Inflammatory macrophage treated with lipopolysaccharide for 4 hours (primary cell): ENCODE results near the gene GAS2.
"Not testable (repeated sequence)": the region's sequence is repeated elsewhere in the genome, so short reads cannot be mapped to it uniquely, and the experiment has no call there.

ENCODE experiments used
- DNase-seq: peaks from one replicate; pipeline ENCODE4 v3.0.0-alpha.2; 2020

GAS2 gene

GRCh38 chr11:22666325-22666687, at the start of gene GAS2:
TSS of gene GAS2 (plus strand) at chr11:22666611. CDS start at chr11:22674870, 8,259 bp downstream.
- no peak for DNase-seq

- no peak for DNase-seq
Observed at GRCh38 chr11:22617868-22618267, 48.5 kb upstream of the GAS2 start.

- DNase-seq: peak; percentile 43
Observed at GRCh38 chr11:22624742-22625447, 41.5 kb upstream of the GAS2 start.

GRCh38 chr11:22625448-22626287, 40.7 kb upstream of the GAS2 start, which contains the start of gene FANCF:
TSS of gene FANCF (minus strand) at chr11:22625823. CDS start at chr11:22625810, 13 bp downstream.
- peak; percentile 99 for DNase-seq

GRCh38 chr11:22626573-22627239, 39.7 kb upstream of the GAS2 start:
- DNase-seq: no peak

- no peak for DNase-seq
Observed at GRCh38 chr11:22627421-22627820, 39.0 kb upstream of the GAS2 start.

- DNase-seq: no peak
Observed at GRCh38 chr11:22633354-22633902, 33.0 kb upstream of the GAS2 start.

GRCh38 chr11:22634897-22635629, 31.3 kb upstream of the GAS2 start:
- DNase-seq: no peak

GRCh38 chr11:22635689-22636088, 30.7 kb upstream of the GAS2 start:
- no peak for DNase-seq

- DNase-seq: no peak
Observed at GRCh38 chr11:22640862-22641261, 25.5 kb upstream of the GAS2 start.

GRCh38 chr11:22641559-22641958, 24.9 kb upstream of the GAS2 start:
- DNase-seq: no peak

GRCh38 chr11:22652346-22652745, 14.1 kb upstream of the GAS2 start:
- not testable (repeated sequence) for DNase-seq

- no peak for DNase-seq
Observed at GRCh38 chr11:22656130-22656529, 10.3 kb upstream of the GAS2 start.

- no peak for DNase-seq
Observed at GRCh38 chr11:22657101-22657694, 9.2 kb upstream of the GAS2 start.

GRCh38 chr11:22659783-22660182, 6.6 kb upstream of the GAS2 start:
- no peak for DNase-seq

- no peak for DNase-seq
Observed at GRCh38 chr11:22666688-22667439, 453 bp downstream of the GAS2 start.

- no peak for DNase-seq
Observed at GRCh38 chr11:22668005-22668796, 1.8 kb downstream of the GAS2 start.

GRCh38 chr11:22669368-22669767, 3.0 kb downstream of the GAS2 start:
- no peak for DNase-seq

- DNase-seq: no peak
Observed at GRCh38 chr11:22670830-22671229, 4.4 kb downstream of the GAS2 start.

GRCh38 chr11:22671751-22672150, 5.3 kb downstream of the GAS2 start:
- no peak for DNase-seq
